ENCODE measurements around the gene SVEP1.

- TF ChIP-seq CTCF (IDR thresholded peaks at IDR 0.05 in 8 of 11, conservative IDR thresholded peaks at IDR 0.05 in 3 of 11) = no peak
- TF ChIP-seq POLR2A (IDR thresholded peaks at IDR 0.05) = no peak
- no peak for TF ChIP-seq POLR2AphosphoS5 (IDR thresholded peaks at IDR 0.05)
Observed at GRCh38 chr9:110429453-110429852, 150.1 kb downstream of the SVEP1 start.
